ENCODE results near the gene NFIA. TPM values are rescaled to one million over a fixed set of nuclear protein-coding genes. Genes with fewer than 3 reads are reported as not detected.

The NFIA gene
- total and polyA plus RNA-seq, 2 of the 13 experiments (the other 11 are each of a cell fraction or from before 2014, with no cell fraction given) = 14.7 to 28.5 TPM

DNA sequence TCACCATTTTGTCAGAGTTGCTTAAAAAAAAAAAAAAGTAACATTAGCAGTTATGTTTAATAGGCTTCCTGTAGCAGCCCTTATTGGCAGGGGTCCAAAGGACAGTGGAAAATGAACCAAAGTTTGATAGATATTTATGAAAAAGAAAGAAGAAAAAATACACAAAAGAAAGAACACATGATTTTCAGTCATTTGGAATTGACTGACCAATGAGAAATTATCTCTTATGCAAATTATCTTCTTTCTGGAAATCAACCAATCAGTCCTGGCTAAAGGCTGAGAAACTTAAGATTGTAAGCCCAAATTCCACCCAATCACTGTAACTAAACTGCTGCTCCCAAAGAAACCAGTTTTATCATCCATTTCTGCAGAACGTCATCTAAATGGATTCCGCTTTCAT lies 360.2 kb downstream of the NFIA start (continued):
- TF ChIP-seq, protein P1, sequence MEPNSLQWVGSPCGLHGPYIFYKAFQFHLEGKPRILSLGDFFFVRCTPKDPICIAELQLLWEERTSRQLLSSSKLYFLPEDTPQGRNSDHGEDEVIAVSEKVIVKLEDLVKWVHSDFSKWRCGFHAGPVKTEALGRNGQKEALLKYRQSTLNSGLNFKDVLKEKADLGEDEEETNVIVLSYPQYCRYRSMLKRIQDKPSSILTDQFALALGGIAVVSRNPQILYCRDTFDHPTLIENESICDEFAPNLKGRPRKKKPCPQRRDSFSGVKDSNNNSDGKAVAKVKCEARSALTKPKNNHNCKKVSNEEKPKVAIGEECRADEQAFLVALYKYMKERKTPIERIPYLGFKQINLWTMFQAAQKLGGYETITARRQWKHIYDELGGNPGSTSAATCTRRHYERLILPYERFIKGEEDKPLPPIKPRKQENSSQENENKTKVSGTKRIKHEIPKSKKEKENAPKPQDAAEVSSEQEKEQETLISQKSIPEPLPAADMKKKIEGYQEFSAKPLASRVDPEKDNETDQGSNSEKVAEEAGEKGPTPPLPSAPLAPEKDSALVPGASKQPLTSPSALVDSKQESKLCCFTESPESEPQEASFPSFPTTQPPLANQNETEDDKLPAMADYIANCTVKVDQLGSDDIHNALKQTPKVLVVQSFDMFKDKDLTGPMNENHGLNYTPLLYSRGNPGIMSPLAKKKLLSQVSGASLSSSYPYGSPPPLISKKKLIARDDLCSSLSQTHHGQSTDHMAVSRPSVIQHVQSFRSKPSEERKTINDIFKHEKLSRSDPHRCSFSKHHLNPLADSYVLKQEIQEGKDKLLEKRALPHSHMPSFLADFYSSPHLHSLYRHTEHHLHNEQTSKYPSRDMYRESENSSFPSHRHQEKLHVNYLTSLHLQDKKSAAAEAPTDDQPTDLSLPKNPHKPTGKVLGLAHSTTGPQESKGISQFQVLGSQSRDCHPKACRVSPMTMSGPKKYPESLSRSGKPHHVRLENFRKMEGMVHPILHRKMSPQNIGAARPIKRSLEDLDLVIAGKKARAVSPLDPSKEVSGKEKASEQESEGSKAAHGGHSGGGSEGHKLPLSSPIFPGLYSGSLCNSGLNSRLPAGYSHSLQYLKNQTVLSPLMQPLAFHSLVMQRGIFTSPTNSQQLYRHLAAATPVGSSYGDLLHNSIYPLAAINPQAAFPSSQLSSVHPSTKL (CRISPR knock-in tag; IDR thresholded peaks at IDR 0.05) = no peak
- no peak for TF ChIP-seq ATRX (CRISPR knock-in tag; IDR thresholded peaks at IDR 0.05; ENCODE audit: borderline replicate concordance)
- no peak for TF ChIP-seq ZNF430 (CRISPR knock-in tag; IDR thresholded peaks at IDR 0.05)
- no peak for TF ChIP-seq SCMH1 (CRISPR knock-in tag; IDR thresholded peaks at IDR 0.05; ENCODE audit: borderline replicate concordance)
- no peak for TF ChIP-seq ZNF343 (CRISPR knock-in tag; IDR thresholded peaks at IDR 0.05)
- no peak for TF ChIP-seq ZNF260 (CRISPR knock-in tag; IDR thresholded peaks at IDR 0.05; ENCODE audit: borderline replicate concordance, low read depth)
- no peak for TF ChIP-seq TBP (CRISPR knock-in tag; IDR thresholded peaks at IDR 0.05)
- TF ChIP-seq, protein P2, sequence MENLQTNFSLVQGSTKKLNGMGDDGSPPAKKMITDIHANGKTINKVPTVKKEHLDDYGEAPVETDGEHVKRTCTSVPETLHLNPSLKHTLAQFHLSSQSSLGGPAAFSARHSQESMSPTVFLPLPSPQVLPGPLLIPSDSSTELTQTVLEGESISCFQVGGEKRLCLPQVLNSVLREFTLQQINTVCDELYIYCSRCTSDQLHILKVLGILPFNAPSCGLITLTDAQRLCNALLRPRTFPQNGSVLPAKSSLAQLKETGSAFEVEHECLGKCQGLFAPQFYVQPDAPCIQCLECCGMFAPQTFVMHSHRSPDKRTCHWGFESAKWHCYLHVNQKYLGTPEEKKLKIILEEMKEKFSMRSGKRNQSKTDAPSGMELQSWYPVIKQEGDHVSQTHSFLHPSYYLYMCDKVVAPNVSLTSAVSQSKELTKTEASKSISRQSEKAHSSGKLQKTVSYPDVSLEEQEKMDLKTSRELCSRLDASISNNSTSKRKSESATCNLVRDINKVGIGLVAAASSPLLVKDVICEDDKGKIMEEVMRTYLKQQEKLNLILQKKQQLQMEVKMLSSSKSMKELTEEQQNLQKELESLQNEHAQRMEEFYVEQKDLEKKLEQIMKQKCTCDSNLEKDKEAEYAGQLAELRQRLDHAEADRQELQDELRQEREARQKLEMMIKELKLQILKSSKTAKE (CRISPR knock-in tag; IDR thresholded peaks at IDR 0.05; ENCODE audit: borderline replicate concordance) = no peak
